HCT116 (cell line): ENCODE results near the gene FILIP1. TPM values are rescaled to one million over a fixed set of nuclear protein-coding genes. Genes with fewer than 3 reads are reported as not detected.

ENCODE experiments used
- ATAC-seq: fragments of 200-7000 bp; cut with Tn5 transposase; 2 replicates; pipeline ENCODE4 v1.9.1; 2020; ENCODE audit warnings: mild to moderate bottlenecking, moderate library complexity
- BruUV-seq: library from RNA; stranded (reverse); fragments of 400-500 nt; replicated peaks from 2 replicates; lab custom pipeline; 2021; lab: Mats Ljungman, UMichigan
- CTCF ChIA-PET: fragments of 300-600 bp; sonication (Branson Sonifier 250); formaldehyde crosslinking; loops from one replicate; lab custom pipeline; 2021; ENCODE audit warnings: antibody characterized with exemption; lab: Charles Lee
- POLR2A ChIA-PET: fragments of 300-600, 350-600 bp; sonication (Branson Sonifier 250); formaldehyde crosslinking; loops from one replicate; lab custom pipeline; 2021; ENCODE audit warnings: antibody characterized with exemption; lab: Charles Lee
- RAD21 ChIA-PET, 2 experiments: fragments of 300-600 bp; sonication (Branson Sonifier 250); formaldehyde crosslinking; loops; one replicate each; lab custom pipeline; 2023; ENCODE audit warnings: low total read pairs in 2 of 2; ENCODE audit not compliant: uncharacterized antibody in 2 of 2, unreplicated experiment in 2 of 2, low non-redundant PET in 1 of 2; lab: Charles Lee
- DNase-seq: peaks from one replicate; pipeline ENCODE4 v3.0.0-alpha.2; 2010; ENCODE audit warnings: low read depth, low spot score
- H2AFZ ChIP-seq: fragments of 200-600 bp; shearing (Covaris generic), sonication (generic); 2 replicates; pipeline ENCODE4 v1.6.1; 2017; ENCODE audit warnings: low read depth, mixed run types, mixed read lengths, antibody characterized with exemption, low read length; ENCODE audit not compliant: poor library complexity, severe bottlenecking
- H3K27ac ChIP-seq: 2 replicates; pipeline ENCODE4 v1.5.1; 2012; ENCODE audit warnings: low read depth, low read length
- H3K27me3 ChIP-seq: fragments of 200-600 bp; sonication (generic); 2 replicates; pipeline ENCODE4 v1.6.1; 2016; ENCODE audit warnings: mixed run types, low read length, mixed read lengths; ENCODE audit not compliant: insufficient read depth
- H3K36me3 ChIP-seq, 2 experiments: fragments of 200-500 bp in 1 of 2; fragments of 200-600 bp in 1 of 2; sonication (Bioruptor generic) in 1 of 2; sonication (generic) in 1 of 2; 2 replicates each; pipeline versions ENCODE4 v1.5.1 to v1.6.1; 2014 to 2016; ENCODE audit warnings: low read length in 2 of 2, inconsistent platforms in 1 of 2, mixed read lengths in 1 of 2, mixed run types in 1 of 2; ENCODE audit not compliant: insufficient read depth in 2 of 2, control insufficient read depth in 1 of 2
- H3K4me1 ChIP-seq, 2 experiments: fragments of 200-600 bp in 1 of 2; sonication (generic) in 1 of 2; 2 replicates each; pipeline versions ENCODE4 v1.5.1 to v1.6.1; 2012 to 2017; ENCODE audit warnings: low read length in 2 of 2, inconsistent platforms in 1 of 2, mild to moderate bottlenecking in 1 of 2, mixed read lengths in 1 of 2, mixed run types in 1 of 2, moderate library complexity in 1 of 2; ENCODE audit not compliant: insufficient read depth in 2 of 2, control insufficient read depth in 1 of 2
- H3K4me2 ChIP-seq: fragments of 200-600 bp; sonication (generic); 2 replicates; pipeline ENCODE4 v1.6.1; 2017; ENCODE audit warnings: mixed run types, low read length, mixed read lengths
- H3K4me3 ChIP-seq, 2 experiments: fragments of 200-600 bp in 1 of 2; sonication (generic) in 1 of 2; replicated peaks in 1 of 2; 2 replicates each; pipeline ENCODE4 v1.5.1; 2011 to 2016; ENCODE audit warnings: low read length in 2 of 2, control low read depth in 1 of 2, low read depth in 1 of 2, mild to moderate bottlenecking in 1 of 2, mixed read lengths in 1 of 2, mixed run types in 1 of 2
- H3K79me2 ChIP-seq: fragments of 200-600 bp; sonication (generic); 2 replicates; pipeline ENCODE4 v1.6.1; 2017; ENCODE audit warnings: mild to moderate bottlenecking, mixed run types, low read length, moderate library complexity, mixed read lengths; ENCODE audit not compliant: insufficient read depth
- H3K9ac ChIP-seq: fragments of 200-600 bp; sonication (generic); 2 replicates; pipeline ENCODE4 v1.6.1; 2016; ENCODE audit warnings: low read length, mixed read lengths
- H3K9me2 ChIP-seq: fragments of 200-600 bp; sonication (generic), shearing (Covaris generic); 2 replicates; pipeline ENCODE4 v1.6.1; 2017; ENCODE audit warnings: mixed run types, mild to moderate bottlenecking, moderate library complexity; ENCODE audit not compliant: insufficient read depth
- H3K9me3 ChIP-seq, 2 experiments: fragments of 200-500 bp in 1 of 2; fragments of 200-600 bp in 1 of 2; sonication (Bioruptor generic) in 1 of 2; sonication (generic) in 1 of 2; 2 replicates each; pipeline ENCODE4 v1.6.1; 2014 to 2017; ENCODE audit warnings: low read length in 2 of 2, mixed read lengths in 2 of 2, inconsistent platforms in 1 of 2, low read depth in 1 of 2, mild to moderate bottlenecking in 1 of 2, mixed run types in 1 of 2, moderate library complexity in 1 of 2; ENCODE audit not compliant: control insufficient read depth in 1 of 2, insufficient read depth in 1 of 2
- H4K20me1 ChIP-seq: fragments of 200-600 bp; sonication (generic), shearing (Covaris generic); 2 replicates; pipeline ENCODE4 v1.6.1; 2017; ENCODE audit warnings: mixed run types, mild to moderate bottlenecking, moderate library complexity; ENCODE audit not compliant: insufficient read depth
- ATF3 ChIP-seq: IDR thresholded peaks from 2 replicates; pipeline ENCODE4 v1.6.1; 2012
- CBX3 ChIP-seq: IDR thresholded peaks from 2 replicates; pipeline ENCODE4 v1.6.1; 2012; ENCODE audit warnings: low read depth
- CEBPB ChIP-seq: IDR thresholded peaks from 2 replicates; pipeline ENCODE4 v1.6.1; 2012; ENCODE audit warnings: low read depth
- CTCF ChIP-seq, 3 experiments: fragments of 200-600 bp in 1 of 3; sonication (generic) in 1 of 3; IDR thresholded peaks in 2 of 3; conservative IDR thresholded peaks in 1 of 3; 2 replicates each; pipeline ENCODE4 v1.5.1; 2012 to 2017; ENCODE audit warnings: low read depth in 2 of 3, low read length in 2 of 3, antibody characterized with exemption in 1 of 3, borderline replicate concordance in 1 of 3, control low read depth in 1 of 3, mild to moderate bottlenecking in 1 of 3, mixed read lengths in 1 of 3, mixed run types in 1 of 3, moderate library complexity in 1 of 3; ENCODE audit not compliant: insufficient read depth in 1 of 3
- EGR1 ChIP-seq: IDR thresholded peaks from 2 replicates; pipeline ENCODE4 v1.6.1; 2012; ENCODE audit warnings: low read depth
- FOSL1 ChIP-seq: IDR thresholded peaks from 2 replicates; pipeline ENCODE4 v1.6.1; 2012; ENCODE audit warnings: low read depth
- JUND ChIP-seq: IDR thresholded peaks from 2 replicates; pipeline ENCODE4 v1.6.1; 2012
- MAX ChIP-seq: IDR thresholded peaks from 2 replicates; pipeline ENCODE4 v1.6.1; 2012
- POLR2A ChIP-seq: IDR thresholded peaks from 2 replicates; pipeline ENCODE4 v1.7.0; 2011; ENCODE audit warnings: borderline replicate concordance; ENCODE audit not compliant: insufficient read depth, insufficient read length; ENCODE audit errors: extremely low read depth
- POLR2AphosphoS5 ChIP-seq: IDR thresholded peaks from 2 replicates; pipeline ENCODE4 v1.6.1; 2011; ENCODE audit warnings: mild to moderate bottlenecking, low read depth, low read length, moderate library complexity
- RAD21 ChIP-seq: IDR thresholded peaks from 2 replicates; pipeline ENCODE4 v1.6.1; 2012; ENCODE audit warnings: low read depth, mild to moderate bottlenecking
- REST ChIP-seq: IDR thresholded peaks from 2 replicates; pipeline ENCODE4 v1.6.1; 2012; ENCODE audit warnings: low read depth
- SIN3A ChIP-seq: IDR thresholded peaks from 2 replicates; pipeline ENCODE4 v1.6.1; 2012; ENCODE audit warnings: low read depth
- SRF ChIP-seq: IDR thresholded peaks from 2 replicates; pipeline ENCODE4 v1.6.1; 2012; ENCODE audit warnings: low read depth
- TCF7L2 ChIP-seq: IDR thresholded peaks from 2 replicates; pipeline ENCODE4 v1.7.0; 2011; ENCODE audit warnings: borderline replicate concordance, inconsistent platforms; ENCODE audit not compliant: insufficient read depth, insufficient read length; ENCODE audit errors: extremely low read depth
- YY1 ChIP-seq: IDR thresholded peaks from 2 replicates; pipeline ENCODE4 v1.6.1; 2011; ENCODE audit warnings: low read length, low read depth, moderate library complexity, mild to moderate bottlenecking; ENCODE audit not compliant: insufficient replicate concordance; ENCODE audit errors: extremely low read depth
- ZNF274 ChIP-seq: fragments of 200-500 bp; sonication (Bioruptor generic); IDR thresholded peaks from 2 replicates; pipeline ENCODE4 v1.6.1; 2014; ENCODE audit warnings: mild to moderate bottlenecking, low read depth, low read length, inconsistent platforms
- intact Hi-C: fragments of 100-400 bp; cut with micrococcal nuclease; formaldehyde crosslinking; loops from 2 replicates; pipeline ENCODE4 v1.10.0; 2022
- total RNA-seq: library from RNA; stranded (reverse); gene quantifications from one replicate; pipeline ENCODE4 v1.2.1, GENCODE V29; 2021; ENCODE audit not compliant: unreplicated experiment

FILIP1 gene
- total RNA-seq, 1 experiment from 2014 or later, result 0.05 TPM

- H3K4me2 ChIP-seq, result peak overlapping the region; percentile 45
- peaks cover 9 to 13% of the 10 kb centered on the region in 2 experiments; a peak in 3 of 4 replicates for H3K4me1 ChIP-seq
- no peaks in the 10 kb centered on the region for H3K36me3 ChIP-seq
Measured at GRCh38 chr6:75402296-75402695, 91.3 kb downstream of the FILIP1 start.

More at GRCh38 chr6:75402296-75402695, 91.3 kb downstream of the FILIP1 start:
- Histone ChIP-seq H3K27me3 (no peaks in the 10 kb centered on the region), H3K9ac (no peak overlapping the region), H3K9me2 (no peaks in the 10 kb centered on the region), H2AFZ (peak overlapping the region; percentile 94), H3K4me3 (no peak overlapping the region), H3K79me2 (no peaks in the 10 kb centered on the region), H3K9me3 (no peaks in the 10 kb centered on the region), H3K27ac (no peak overlapping the region), H4K20me1 (no peaks in the 10 kb centered on the region)
- intact Hi-C loops, result no loop called here
- RAD21 ChIA-PET, result no interaction called here
- TF ChIP-seq CEBPB (no peak), CBX3 (peak; percentile 71; the same call in 1 of the 2 replicates), MAX (peak; percentile 65), SRF (no peak), ZNF274 (no peak), EGR1 (no peak), JUND (peak; percentile 60), FOSL1 (peak; percentile 64), POLR2AphosphoS5 (no peak), YY1 (peak; percentile 38), ATF3 (no peak), REST (no peak), RAD21 (no peak), CTCF (IDR thresholded peaks at IDR 0.05 in 2 of 3, conservative IDR thresholded peaks at IDR 0.05 in 1 of 3; ENCODE audit: borderline replicate concordance in 1 of 3, insufficient read depth in 1 of 3, low read depth in 2 of 3, low read length in 2 of 3) (no peak), SIN3A (no peak), POLR2A (no peak), TCF7L2 (no peak)
- CTCF ChIA-PET, result no interaction called here
- ATAC-seq, result peak; percentile 80
- peak; percentile 22 for DNase-seq
- POLR2A ChIA-PET, result interaction anchor here (1.0 kb wide), 1 partner anchor 11 kb away, joined by 3 read pairs; no protein-coding TSS in a partner anchor
- no TSS peak for BruUV-seq
